Measurements from ENCODE around the gene RGS6. TPM values are rescaled to one million over a fixed set of nuclear protein-coding genes. Genes with fewer than 3 reads are reported as not detected.

Gene RGS6
- total RNA-seq, 2 donors from 2014 or later = 1.4 to 4.7 TPM

DNA sequence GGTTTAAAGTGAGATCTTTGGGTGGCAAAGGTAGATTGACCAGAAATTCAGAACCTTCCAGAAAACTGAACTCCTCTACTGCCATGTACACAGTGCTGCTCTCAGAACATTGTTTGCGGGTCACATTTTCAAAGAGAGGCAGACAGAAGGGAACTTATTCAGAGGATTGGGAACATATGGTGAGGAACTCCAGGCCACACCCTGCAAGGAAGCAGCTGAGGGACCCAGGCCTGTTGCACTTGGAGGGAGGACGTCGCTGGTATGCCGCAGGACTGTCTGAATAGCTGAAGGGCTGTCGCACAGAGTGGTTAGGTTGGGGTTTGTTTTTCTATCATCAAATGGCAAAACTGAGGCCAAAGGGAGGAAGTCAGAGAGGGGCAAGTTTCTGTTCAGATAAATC is 520.5 kb downstream of the RGS6 start:
- ATAC-seq (ENCODE audit: insufficient number of reproducible peaks, low FRiP score, low read depth) (no peak), DNase-seq (ENCODE audit: low spot score) (no peak)

GRCh38 chr14:72454388-72455160 is 522.3 kb downstream of the RGS6 start:
- Histone ChIP-seq H3K4me3 (no peak overlapping the region), H3K9me3 (no peaks in the 10 kb centered on the region), H3K27ac (no peak overlapping the region), H3K27me3 (replicated peaks; ENCODE audit: insufficient read depth) (no peaks in the 10 kb centered on the region), H3K4me1 (ENCODE audit: control insufficient read depth in 1 of 2, low read depth in 2 of 2) (peaks cover 0 to 5% of the 10 kb centered on the region in 2 donors), H3K36me3 (no peaks in the 10 kb centered on the region)
- DNase-seq (ENCODE audit: low spot score) (no peak), ATAC-seq (ENCODE audit: insufficient number of reproducible peaks, low FRiP score, low read depth) (no peak)
- TF ChIP-seq CTCF (IDR thresholded peaks at IDR 0.05) = no peak

More for the DNA sequence above, 520.5 kb downstream of the RGS6 start:
- TF ChIP-seq CTCF (IDR thresholded peaks at IDR 0.05) = no peak
- H3K4me1 ChIP-seq (ENCODE audit: control insufficient read depth in 1 of 2, low read depth in 2 of 2) = peaks cover 0 to 5% of the 10 kb centered on the region in 2 donors
- no peaks in the 10 kb centered on the region for H3K27me3 ChIP-seq (replicated peaks; ENCODE audit: insufficient read depth)
- no peaks in the 10 kb centered on the region for H3K36me3 ChIP-seq
- no peaks in the 10 kb centered on the region for H3K9me3 ChIP-seq
- no peak overlapping the region for H3K4me3 ChIP-seq
- no peak overlapping the region for H3K27ac ChIP-seq

- H3K27ac ChIP-seq = no peak overlapping the region
- H3K4me1 ChIP-seq (ENCODE audit: control insufficient read depth in 1 of 2, low read depth in 2 of 2) = no peaks in the 10 kb centered on the region
- no peaks in the 10 kb centered on the region for H3K27me3 ChIP-seq (replicated peaks; ENCODE audit: insufficient read depth)
- TF ChIP-seq CTCF (IDR thresholded peaks at IDR 0.05) = no peak
- H3K4me3 ChIP-seq = no peak overlapping the region
- H3K9me3 ChIP-seq = no peaks in the 10 kb centered on the region
- H3K36me3 ChIP-seq = no peaks in the 10 kb centered on the region
- no peak for ATAC-seq (ENCODE audit: insufficient number of reproducible peaks, low FRiP score, low read depth)
- DNase-seq (ENCODE audit: low spot score) = no peak
Observed at GRCh38 chr14:72457641-72458040, 525.4 kb downstream of the RGS6 start.

- ATAC-seq (ENCODE audit: insufficient number of reproducible peaks, low FRiP score, low read depth) (no peak), DNase-seq (ENCODE audit: low spot score) (no peak)
- Histone ChIP-seq H3K27ac (no peak overlapping the region), H3K4me3 (no peak overlapping the region), H3K27me3 (replicated peaks; ENCODE audit: insufficient read depth) (no peaks in the 10 kb centered on the region), H3K36me3 (no peaks in the 10 kb centered on the region), H3K4me1 (ENCODE audit: control insufficient read depth in 1 of 2, low read depth in 2 of 2) (no peaks in the 10 kb centered on the region), H3K9me3 (peaks cover 5% of the 10 kb centered on the region)
- no peak for TF ChIP-seq CTCF (IDR thresholded peaks at IDR 0.05)
Observed at GRCh38 chr14:72462056-72462455, 529.8 kb downstream of the RGS6 start.

GRCh38 chr14:72463291-72463866 is 531.1 kb downstream of the RGS6 start:
- Histone ChIP-seq H3K27me3 (replicated peaks; ENCODE audit: insufficient read depth) (no peaks in the 10 kb centered on the region), H3K9me3 (peaks cover 5% of the 10 kb centered on the region), H3K36me3 (no peaks in the 10 kb centered on the region), H3K27ac (no peak overlapping the region), H3K4me1 (ENCODE audit: control insufficient read depth in 1 of 2, low read depth in 2 of 2) (no peaks in the 10 kb centered on the region), H3K4me3 (no peak overlapping the region)
- DNase-seq (ENCODE audit: low spot score) (no peak), ATAC-seq (ENCODE audit: insufficient number of reproducible peaks, low FRiP score, low read depth) (no peak)
- no peak for TF ChIP-seq CTCF (IDR thresholded peaks at IDR 0.05)
